C4-2B (cell line): ENCODE data around the gene DLST.

Source experiments
- ZFX ChIP-seq: fragments of 450-650 bp; IDR thresholded peaks from 2 replicates; pipeline ENCODE4 v1.6.1; 2017
- TF ChIP-seq, protein P1 (sequence below): fragments of 450-650 bp; conservative IDR thresholded peaks from 2 replicates; pipeline ENCODE4 v1.5.1; 2017; ENCODE audit warnings: mild to moderate bottlenecking

GRCh38 chr14:74846168-74846567 lies 35.5 kb upstream of the DLST start:
- TF ChIP-seq, protein P1, sequence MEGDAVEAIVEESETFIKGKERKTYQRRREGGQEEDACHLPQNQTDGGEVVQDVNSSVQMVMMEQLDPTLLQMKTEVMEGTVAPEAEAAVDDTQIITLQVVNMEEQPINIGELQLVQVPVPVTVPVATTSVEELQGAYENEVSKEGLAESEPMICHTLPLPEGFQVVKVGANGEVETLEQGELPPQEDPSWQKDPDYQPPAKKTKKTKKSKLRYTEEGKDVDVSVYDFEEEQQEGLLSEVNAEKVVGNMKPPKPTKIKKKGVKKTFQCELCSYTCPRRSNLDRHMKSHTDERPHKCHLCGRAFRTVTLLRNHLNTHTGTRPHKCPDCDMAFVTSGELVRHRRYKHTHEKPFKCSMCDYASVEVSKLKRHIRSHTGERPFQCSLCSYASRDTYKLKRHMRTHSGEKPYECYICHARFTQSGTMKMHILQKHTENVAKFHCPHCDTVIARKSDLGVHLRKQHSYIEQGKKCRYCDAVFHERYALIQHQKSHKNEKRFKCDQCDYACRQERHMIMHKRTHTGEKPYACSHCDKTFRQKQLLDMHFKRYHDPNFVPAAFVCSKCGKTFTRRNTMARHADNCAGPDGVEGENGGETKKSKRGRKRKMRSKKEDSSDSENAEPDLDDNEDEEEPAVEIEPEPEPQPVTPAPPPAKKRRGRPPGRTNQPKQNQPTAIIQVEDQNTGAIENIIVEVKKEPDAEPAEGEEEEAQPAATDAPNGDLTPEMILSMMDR: no peak
- TF ChIP-seq ZFX: no peak
